Prostate gland (tissue), 2 donors: Measurements from ENCODE around the gene B9D2. TPM values are rescaled to one million over a fixed set of nuclear protein-coding genes. Genes with fewer than 3 reads are reported as not detected.

ENCODE experiments used
- DNase-seq: peaks from one replicate; pipeline ENCODE4 v3.0.0-alpha.2; 2019; ENCODE audit warnings: low spot score
- H3K27ac ChIP-seq, 2 donors: fragments of 200-600 bp; sonication (generic); 2 replicates each; pipeline ENCODE4 v1.5.1; 2017 to 2019
- H3K27me3 ChIP-seq: fragments of 200-600 bp; sonication (generic); replicated peaks from 2 replicates; pipeline ENCODE4 v1.5.1; 2019; ENCODE audit not compliant: insufficient read depth
- H3K36me3 ChIP-seq, 2 donors: fragments of 200-600 bp; sonication (generic); 1 replicate in 1 of 2; 2 replicates in 1 of 2; pipeline versions ENCODE4 v1.5.1 to v1.8.1; 2017 to 2019
- H3K4me1 ChIP-seq: fragments of 200-600 bp; sonication (generic); replicated peaks from 2 replicates; pipeline ENCODE4 v1.5.1; 2019
- H3K4me3 ChIP-seq, 2 donors: fragments of 200-600 bp; sonication (generic); 2 replicates each; pipeline ENCODE4 v1.5.1; 2017 to 2019
- H3K9me3 ChIP-seq: fragments of 200-600 bp; sonication (generic); 2 replicates; pipeline ENCODE4 v1.5.1; 2017
- POLR2A ChIP-seq: fragments of 450-650 bp; IDR thresholded peaks from one replicate; pipeline ENCODE4 v1.6.1; 2016; ENCODE audit warnings: antibody characterized with exemption, mild to moderate bottlenecking
- POLR2AphosphoS5 ChIP-seq: sonication (generic); formaldehyde crosslinking; IDR thresholded peaks from one replicate; pipeline ENCODE4 v1.6.1; 2017; ENCODE audit warnings: antibody characterized with exemption
- WGBS: methylation state at CpG from one replicate; pipeline ENCODE4 v1.1.5; 2018; 5-methylcytosine and 5-hydroxymethylcytosine counted together
- intact Hi-C: fragments of 100-400 bp; cut with DNase I; formaldehyde crosslinking; loops from one replicate; pipeline ENCODE4 v1.14.2; 2022
- total RNA-seq, 2 donors: library from RNA; depleted of rRNA; stranded (reverse); fragments of >200 nt; gene quantifications; one replicate each; pipeline ENCODE4 v1.1.0, GENCODE V29; 2016
- TF ChIP-seq, protein P1 (sequence below), 4 experiments: fragments of 200-600 bp in 2 of 4; fragments of 450-650 bp in 2 of 4; sonication (generic) in 2 of 4; IDR thresholded peaks; 1 replicate in 3 of 4; 2 replicates in 1 of 4; pipeline ENCODE4 v1.5.1; 2016 to 2019; ENCODE audit warnings: antibody characterized with exemption in 4 of 4, mild to moderate bottlenecking in 2 of 4, moderate library complexity in 2 of 4

B9D2 gene
- total RNA-seq, 2 donors from 2014 or later: 10.7 to 17.1 TPM

DNA sequence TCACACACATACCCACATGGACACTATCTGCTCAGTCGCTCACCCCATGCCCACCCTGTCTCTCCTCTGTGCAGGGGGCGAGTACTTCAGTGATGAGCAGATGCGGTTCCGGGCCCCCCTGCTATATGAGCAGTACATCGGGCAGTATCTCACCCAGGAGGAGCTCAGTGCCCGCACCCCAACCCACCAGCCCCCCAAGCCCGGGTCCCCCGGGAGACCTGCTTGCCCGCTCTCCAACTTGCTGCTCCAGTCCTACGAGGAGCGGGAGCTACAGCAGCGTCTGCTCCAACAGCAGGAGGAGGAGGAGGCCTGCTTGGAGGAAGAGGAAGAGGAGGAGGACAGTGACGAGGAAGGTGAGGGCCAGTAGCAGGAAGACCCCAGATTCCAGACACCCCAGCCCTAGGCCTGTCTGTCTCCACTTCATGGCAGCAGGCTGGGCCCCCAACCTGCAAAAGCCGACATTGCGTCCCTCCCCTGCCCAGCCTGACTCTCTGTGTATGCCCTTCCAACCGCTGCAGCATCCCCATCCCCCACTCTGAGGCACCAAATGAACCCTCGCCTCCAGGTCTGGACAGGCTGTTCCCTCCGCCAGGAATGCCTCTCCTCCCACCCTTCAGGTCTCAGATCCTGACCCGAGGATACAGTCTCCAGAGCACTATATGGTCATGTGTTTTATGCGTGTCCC lies 44.3 kb downstream of the B9D2 start:
- H3K36me3 ChIP-seq: peaks cover 0 to 8% of the 10 kb centered on the region in 2 donors
- TF ChIP-seq POLR2A: no peak
- TF ChIP-seq, protein P1, sequence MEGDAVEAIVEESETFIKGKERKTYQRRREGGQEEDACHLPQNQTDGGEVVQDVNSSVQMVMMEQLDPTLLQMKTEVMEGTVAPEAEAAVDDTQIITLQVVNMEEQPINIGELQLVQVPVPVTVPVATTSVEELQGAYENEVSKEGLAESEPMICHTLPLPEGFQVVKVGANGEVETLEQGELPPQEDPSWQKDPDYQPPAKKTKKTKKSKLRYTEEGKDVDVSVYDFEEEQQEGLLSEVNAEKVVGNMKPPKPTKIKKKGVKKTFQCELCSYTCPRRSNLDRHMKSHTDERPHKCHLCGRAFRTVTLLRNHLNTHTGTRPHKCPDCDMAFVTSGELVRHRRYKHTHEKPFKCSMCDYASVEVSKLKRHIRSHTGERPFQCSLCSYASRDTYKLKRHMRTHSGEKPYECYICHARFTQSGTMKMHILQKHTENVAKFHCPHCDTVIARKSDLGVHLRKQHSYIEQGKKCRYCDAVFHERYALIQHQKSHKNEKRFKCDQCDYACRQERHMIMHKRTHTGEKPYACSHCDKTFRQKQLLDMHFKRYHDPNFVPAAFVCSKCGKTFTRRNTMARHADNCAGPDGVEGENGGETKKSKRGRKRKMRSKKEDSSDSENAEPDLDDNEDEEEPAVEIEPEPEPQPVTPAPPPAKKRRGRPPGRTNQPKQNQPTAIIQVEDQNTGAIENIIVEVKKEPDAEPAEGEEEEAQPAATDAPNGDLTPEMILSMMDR (IDR thresholded peaks at IDR 0.05): no peak
- TF ChIP-seq POLR2AphosphoS5: no peak
- H3K4me3 ChIP-seq: no peak overlapping the region
- no peak for DNase-seq
- H3K27ac ChIP-seq: no peak overlapping the region
- 74% methylated on average over 20 of the region's 20 CpGs for WGBS
- H3K9me3 ChIP-seq: no peaks in the 10 kb centered on the region
- H3K4me1 ChIP-seq: no peaks in the 10 kb centered on the region
- H3K27me3 ChIP-seq: no peaks in the 10 kb centered on the region
- intact Hi-C loops: loop anchor here (5.0 kb wide), 1 partner anchor 38 kb away; no protein-coding TSS in a partner anchor

DNA sequence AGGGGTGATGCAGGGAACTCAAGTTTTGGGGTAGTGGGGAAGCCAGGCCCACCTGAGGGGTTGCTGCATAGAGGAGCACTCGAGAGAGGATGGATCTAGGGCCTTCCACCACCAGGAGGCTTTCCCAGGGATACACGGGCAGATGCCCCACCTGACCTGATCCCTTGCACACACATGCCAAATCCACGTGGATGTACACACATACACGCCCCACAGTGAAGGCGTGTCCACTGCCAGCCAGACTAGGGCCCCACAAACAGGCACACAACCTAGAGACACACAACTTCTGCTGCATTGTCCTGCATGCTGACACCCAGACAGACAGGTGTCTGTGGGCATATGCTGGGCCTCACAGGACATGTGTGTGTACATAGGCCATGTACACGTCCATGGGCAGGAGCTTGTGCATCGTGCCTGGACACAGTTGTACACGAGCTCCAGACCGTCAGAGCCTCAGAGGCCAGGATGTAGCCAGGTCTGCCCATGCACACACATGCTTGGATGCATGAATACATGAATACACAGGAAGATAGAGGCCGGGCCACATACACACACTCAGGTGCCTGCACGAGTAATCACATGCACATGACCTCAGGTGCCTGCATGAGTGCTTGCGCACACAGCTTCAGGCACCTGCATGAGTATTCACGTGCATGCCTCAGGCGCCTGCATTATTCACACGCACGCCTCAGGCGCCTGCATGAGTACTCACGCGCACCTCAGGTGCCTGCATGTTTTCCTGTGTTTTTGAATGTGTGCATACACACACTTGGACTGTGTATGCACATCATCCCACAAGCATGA lies 45.1 kb downstream of the B9D2 start:
- Histone ChIP-seq H3K4me1 (no peaks in the 10 kb centered on the region), H3K36me3 (peaks cover 0 to 8% of the 10 kb centered on the region in 2 donors), H3K9me3 (no peaks in the 10 kb centered on the region), H3K27ac (no peak overlapping the region), H3K4me3 (no peak overlapping the region), H3K27me3 (no peaks in the 10 kb centered on the region)
- WGBS: 75% methylated on average over 19 of the region's 19 CpGs
- intact Hi-C loops: no loop called here
- TF ChIP-seq POLR2A (no peak), POLR2AphosphoS5 (no peak)
- TF ChIP-seq, protein P1 (IDR thresholded peaks at IDR 0.05): no peak
- no peak for DNase-seq

DNA sequence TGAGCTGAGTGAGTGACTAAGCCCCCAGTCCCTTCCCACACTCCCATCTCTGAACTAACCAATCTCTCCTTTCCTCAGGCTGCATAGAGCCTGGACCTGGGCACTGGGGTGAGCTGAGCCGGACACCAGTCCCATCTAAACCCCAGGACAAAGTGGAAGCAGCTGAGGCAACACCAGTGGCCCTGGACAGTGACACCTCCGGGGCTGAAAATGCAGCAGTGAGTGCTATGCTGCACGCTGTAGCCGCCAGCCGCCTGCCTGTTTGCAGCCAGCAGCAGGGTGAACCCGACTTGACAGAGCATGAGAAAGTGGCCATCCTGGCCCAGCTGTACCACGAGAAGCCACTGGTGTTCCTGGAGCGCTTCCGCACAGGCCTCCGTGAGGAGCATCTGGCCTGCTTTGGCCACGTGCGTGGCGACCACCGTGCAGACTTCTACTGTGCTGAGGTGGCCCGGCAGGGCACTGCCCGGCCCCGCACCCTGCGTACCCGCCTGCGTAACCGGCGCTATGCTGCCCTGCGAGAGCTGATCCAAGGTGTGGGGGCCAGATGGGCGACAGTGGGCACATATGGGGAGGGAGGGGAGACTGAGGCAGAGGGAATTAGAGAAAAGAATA lies 47.5 kb downstream of the B9D2 start:
- no peaks in the 10 kb centered on the region for H3K4me1 ChIP-seq
- H3K36me3 ChIP-seq: peaks cover 0 to 18% of the 10 kb centered on the region in 2 donors
- H3K9me3 ChIP-seq: no peaks in the 10 kb centered on the region
- no peak for TF ChIP-seq POLR2AphosphoS5
- no peak for TF ChIP-seq POLR2A
- TF ChIP-seq, protein P1 (IDR thresholded peaks at IDR 0.05): no peak
- WGBS: 94% methylated on average over 24 of the region's 24 CpGs
- intact Hi-C loops: no loop called here
- no peak overlapping the region for H3K27ac ChIP-seq
- no peak overlapping the region for H3K4me3 ChIP-seq
- H3K27me3 ChIP-seq: no peaks in the 10 kb centered on the region
- no peak for DNase-seq

DNA sequence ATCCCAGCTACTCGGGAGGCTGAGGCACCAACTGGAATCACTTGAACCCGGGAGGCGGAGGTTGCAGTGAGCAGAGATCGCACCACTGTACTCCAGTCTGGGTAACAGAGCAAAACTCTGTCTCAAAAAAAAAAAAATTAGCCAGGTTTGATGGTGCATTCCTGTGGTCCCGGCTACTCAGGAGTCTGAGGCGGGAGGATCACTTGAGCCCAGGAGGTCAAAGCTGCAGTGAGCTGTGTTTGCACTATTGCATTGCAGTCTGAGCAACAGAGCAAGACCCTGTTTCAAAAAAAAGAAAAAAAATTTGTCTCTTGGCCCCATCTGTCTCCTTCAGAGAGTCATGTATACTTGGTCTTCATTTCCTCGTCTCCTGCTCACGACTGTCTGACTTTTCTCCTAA lies 52.3 kb downstream of the B9D2 start:
- TF ChIP-seq POLR2AphosphoS5: no peak
- no peak for TF ChIP-seq POLR2A
- TF ChIP-seq, protein P1 (IDR thresholded peaks at IDR 0.05): no peak

More for the DNA sequence above, 52.3 kb downstream of the B9D2 start:
- intact Hi-C loops: no loop called here
- H3K4me1 ChIP-seq: peaks cover 14% of the 10 kb centered on the region
- no peak overlapping the region for H3K27ac ChIP-seq
- H3K4me3 ChIP-seq: no peak overlapping the region
- peaks cover under 1 to 14% of the 10 kb centered on the region in 2 donors for H3K36me3 ChIP-seq
- H3K9me3 ChIP-seq: no peaks in the 10 kb centered on the region
- WGBS: 87% methylated on average over 8 of the region's 8 CpGs
- no peaks in the 10 kb centered on the region for H3K27me3 ChIP-seq
- no peak for DNase-seq
